HepG2 (cell line): ENCODE results near the gene RIPOR3. TPM values are rescaled to one million over a fixed set of nuclear protein-coding genes. Genes with fewer than 3 reads are reported as not detected.

Experiments
- ATAC-seq: fragments of 200-7000 bp; cut with Tn5 transposase; 3 replicates; pipeline ENCODE4 v1.9.1; 2020; ENCODE audit warnings: mild to moderate bottlenecking, moderate library complexity
- BruUV-seq: library from RNA; stranded (reverse); fragments of 400-500 nt; replicated peaks from 2 replicates; lab custom pipeline; 2021; lab: Mats Ljungman, UMichigan
- CTCF ChIA-PET: fragments of 300-600 bp; formaldehyde crosslinking; extraction: SDS; loops from one replicate; lab custom pipeline; 2021; ENCODE audit warnings: low total read pairs, inconsistent platforms, low intra/inter-chr PET ratio; lab: Yijun Ruan, JAX
- POLR2A ChIA-PET: fragments of 350-600 bp; sonication (Branson Sonifier 250); formaldehyde crosslinking; loops from one replicate; lab custom pipeline; 2020; ENCODE audit warnings: antibody characterized with exemption, inconsistent platforms; lab: Yijun Ruan, JAX
- DNase-seq: peaks from one replicate; pipeline ENCODE4 v3.0.0-alpha.2; 2015; ENCODE audit warnings: low spot score
- FAIRE-seq: peaks from 3 replicates; lab custom pipeline; 2011; peaks lifted over from hg19 to GRCh38; lab: Jason Lieb, UNC
- H2AFZ ChIP-seq: one replicate; pipeline ENCODE4 v1.6.1; 2011; ENCODE audit warnings: low read length, inconsistent platforms
- H3K27ac ChIP-seq: fragments of 300-600 bp; 3 replicates; pipeline ENCODE4 v1.8.0; 2011; ENCODE audit warnings: mixed run types, mild to moderate bottlenecking, mixed read lengths, low read length, inconsistent platforms; ENCODE audit not compliant: insufficient read depth; ENCODE audit errors: extremely low read length
- H3K27me3 ChIP-seq, 2 experiments: fragments of 200-600 bp in 1 of 2; 2 replicates in 1 of 2; 3 replicates in 1 of 2; pipeline versions ENCODE4 v1.6.0 to v1.8.0; 2011; ENCODE audit warnings: low read length in 2 of 2, mild to moderate bottlenecking in 2 of 2, moderate library complexity in 2 of 2, inconsistent platforms in 1 of 2; ENCODE audit not compliant: insufficient read depth in 2 of 2, control insufficient read depth in 1 of 2
- H3K36me3 ChIP-seq, 2 experiments: fragments of 200-600 bp in 1 of 2; replicated peaks in 1 of 2; 2 replicates in 1 of 2; 3 replicates in 1 of 2; pipeline versions ENCODE4 v1.5.1 to v1.8.0; 2011; ENCODE audit warnings: low read length in 2 of 2, inconsistent platforms in 1 of 2; ENCODE audit not compliant: insufficient read depth in 2 of 2, control insufficient read depth in 1 of 2
- H3K4me1 ChIP-seq: 2 replicates; pipeline ENCODE4 v1.5.1; 2012; ENCODE audit warnings: low read length, inconsistent platforms; ENCODE audit not compliant: insufficient read depth
- H3K4me2 ChIP-seq: 2 replicates; pipeline ENCODE4 v1.6.0; 2011; ENCODE audit warnings: low read depth, low read length, inconsistent platforms
- H3K4me3 ChIP-seq, 3 experiments: fragments of 200-600 bp in 1 of 3; sonication (generic), shearing (Covaris generic) in 1 of 3; replicated peaks in 1 of 3; 2 replicates each; pipeline ENCODE4 v1.5.1; 2011 to 2016; ENCODE audit warnings: low read length in 3 of 3, inconsistent platforms in 2 of 3, low read depth in 2 of 3, mild to moderate bottlenecking in 2 of 3, control low read depth in 1 of 3, mixed read lengths in 1 of 3; ENCODE audit not compliant: insufficient read depth in 1 of 3
- H3K79me2 ChIP-seq: one replicate; pipeline ENCODE4 v1.6.1; 2011; ENCODE audit warnings: low read length, inconsistent platforms; ENCODE audit not compliant: insufficient read depth
- H3K9ac ChIP-seq: 2 replicates; pipeline ENCODE4 v1.6.0; 2011; ENCODE audit warnings: mild to moderate bottlenecking, low read depth, low read length, inconsistent platforms; ENCODE audit not compliant: insufficient read depth
- H3K9me3 ChIP-seq: 2 replicates; pipeline ENCODE4 v1.5.1; 2012; ENCODE audit warnings: mild to moderate bottlenecking, low read length
- H4K20me1 ChIP-seq: 2 replicates; pipeline ENCODE4 v1.6.0; 2011; ENCODE audit warnings: inconsistent platforms, mild to moderate bottlenecking, low read length, moderate library complexity; ENCODE audit not compliant: insufficient read depth
- BATF2 ChIP-seq: sonication (generic); formaldehyde crosslinking; IDR thresholded peaks from 2 replicates; pipeline ENCODE4 v1.8.0; 2022; ENCODE audit warnings: mild to moderate bottlenecking, missing genetic modification reagents, moderate library complexity
- CEBPB ChIP-seq: IDR thresholded peaks from 2 replicates; pipeline ENCODE4 v1.6.1; 2011; ENCODE audit warnings: low read depth, low read length, improper control_type of control experiment, borderline replicate concordance
- CEBPG ChIP-seq: IDR thresholded peaks from 2 replicates; pipeline ENCODE4 v1.6.1; 2016
- CSRNP2 ChIP-seq: sonication (generic); formaldehyde crosslinking; conservative IDR thresholded peaks from 2 replicates; pipeline ENCODE4 v1.8.0; 2022; ENCODE audit warnings: low read depth, missing genetic modification reagents
- KLF9 ChIP-seq: IDR thresholded peaks from 2 replicates; pipeline ENCODE4 v1.6.1; 2016; ENCODE audit warnings: low read depth
- MBD4 ChIP-seq: IDR thresholded peaks from 2 replicates; pipeline ENCODE4 v1.6.1; 2012; ENCODE audit warnings: low read length, inconsistent platforms, borderline replicate concordance
- PRDM15 ChIP-seq: sonication (generic); formaldehyde crosslinking; IDR thresholded peaks from 2 replicates; pipeline ENCODE4 v1.4.0; 2020; ENCODE audit warnings: missing genetic modification reagents
- SRF ChIP-seq: IDR thresholded peaks from 2 replicates; pipeline ENCODE4 v1.6.1; 2011; ENCODE audit warnings: mild to moderate bottlenecking, low read depth, low read length, moderate library complexity
- ZBTB33 ChIP-seq: sonication (generic); formaldehyde crosslinking; IDR thresholded peaks from 2 replicates; pipeline ENCODE4 v1.4.0; 2020; ENCODE audit warnings: missing genetic modification reagents
- ZFP37 ChIP-seq: sonication (generic); formaldehyde crosslinking; IDR thresholded peaks from 2 replicates; pipeline ENCODE4 v1.4.0; 2020; ENCODE audit warnings: missing genetic modification reagents, borderline replicate concordance
- ZNF337 ChIP-seq: sonication (generic); formaldehyde crosslinking; IDR thresholded peaks from 2 replicates; pipeline ENCODE4 v1.5.1; 2020; ENCODE audit warnings: missing genetic modification reagents, low read depth, mild to moderate bottlenecking, borderline replicate concordance
- ZNF451 ChIP-seq: sonication (generic); formaldehyde crosslinking; IDR thresholded peaks from 2 replicates; pipeline ENCODE4 v1.5.0; 2020; ENCODE audit warnings: mild to moderate bottlenecking, missing genetic modification reagents
- ZNF740 ChIP-seq: sonication (generic); formaldehyde crosslinking; IDR thresholded peaks from 2 replicates; pipeline ENCODE4 v1.4.0; 2020; ENCODE audit warnings: missing genetic modification reagents
- ZNF775 ChIP-seq: sonication (generic); formaldehyde crosslinking; IDR thresholded peaks from 2 replicates; pipeline ENCODE4 v1.4.0; 2020; ENCODE audit warnings: missing genetic modification reagents, mild to moderate bottlenecking, moderate library complexity, borderline replicate concordance
- ZSCAN30 ChIP-seq: sonication (generic); formaldehyde crosslinking; IDR thresholded peaks from 2 replicates; pipeline ENCODE4 v1.5.0; 2020; ENCODE audit warnings: mild to moderate bottlenecking, missing genetic modification reagents
- WGBS: methylation state at CpG from one replicate; pipeline ENCODE4 v1.1.6; 2017; ENCODE audit warnings: low lambda C conversion rate; 5-methylcytosine and 5-hydroxymethylcytosine counted together
- in situ Hi-C: cut with HindIII; loops from 2 replicates; pipeline ENCODE4 v1.10.0; 2017; ENCODE audit warnings: low pct_unique_long_range_greater_than_20kb; ENCODE audit not compliant: extremely low pct_ligation_motif_present
- intact Hi-C: fragments of 100-400 bp; cut with micrococcal nuclease; formaldehyde crosslinking; loops from one replicate; pipeline ENCODE4 v1.10.0; 2022; ENCODE audit not compliant: unreplicated experiment
- polyA plus RNA-seq, 8 experiments: library from polyadenylated mRNA; depleted of rRNA in 3 of 8; stranded (reverse) in 7 of 8; unstranded in 1 of 8; fragments of >200 nt; fragmentation: Illumina TruSeq in 4 of 8; extraction: Trizol in 4 of 8; gene quantifications; 2 replicates each; pipeline versions ENCODE4 v1.2.1 to v1.2.3, GENCODE V29; 2011 to 2016; ENCODE audit warnings: low read depth in 4 of 8, missing spikeins in 1 of 8, mixed read lengths in 1 of 8; ENCODE audit not compliant: insufficient read depth in 1 of 8
- total RNA-seq, 5 experiments: library from RNA; depleted of rRNA; stranded (reverse); fragments of >200 nt; fragmentation: Illumina TruSeq; extraction: Trizol; gene quantifications; 2 replicates each; pipeline ENCODE4 v1.2.3, GENCODE V29; 2016; ENCODE audit warnings: low read depth in 1 of 5

Gene RIPOR3
- total and polyA plus RNA-seq, 2 of the 13 experiments (the other 11 are each of a cell fraction or from before 2014, with no cell fraction given) = 0.18 TPM; not detected in 1

GRCh38 chr20:50722424-50723155 is 31.2 kb upstream of the RIPOR3 start:
- no peak for FAIRE-seq
- CTCF ChIA-PET = no interaction called here
- peaks cover 49% of the 10 kb centered on the region for H3K4me1 ChIP-seq
- H4K20me1 ChIP-seq = no peaks in the 10 kb centered on the region
- H3K9ac ChIP-seq = no peak overlapping the region
- no TSS peak for BruUV-seq
- no peaks in the 10 kb centered on the region for H3K9me3 ChIP-seq
- 49% methylated on average over 10 of the region's 10 CpGs for WGBS
- no peaks in the 10 kb centered on the region for H3K36me3 ChIP-seq
- no peak for ATAC-seq
- in situ Hi-C loops (no loop called here), intact Hi-C loops (no loop called here)
- no peaks in the 10 kb centered on the region for H3K79me2 ChIP-seq
- POLR2A ChIA-PET = no interaction called here
- H3K4me2 ChIP-seq = peak overlapping the region; percentile 14; the same call in 1 of the 2 replicates
- no peak overlapping the region for H2AFZ ChIP-seq
- DNase-seq = no peak
- no peak overlapping the region for H3K4me3 ChIP-seq
- no peaks in the 10 kb centered on the region for H3K27me3 ChIP-seq
- H3K27ac ChIP-seq = no peak overlapping the region
- no peak for TF ChIP-seq ZNF337
- TF ChIP-seq KLF9 (CRISPR knock-in tag) = no peak
- no peak for TF ChIP-seq ZBTB33 (CRISPR knock-in tag)
- TF ChIP-seq CEBPB = peak; percentile 44; the same call in 1 of the 2 replicates
- no peak for TF ChIP-seq ZSCAN30 (CRISPR knock-in tag)
- TF ChIP-seq SRF = no peak
- no peak for TF ChIP-seq ZNF775 (CRISPR knock-in tag)
- no peak for TF ChIP-seq CSRNP2 (CRISPR knock-in tag)
- no peak for TF ChIP-seq PRDM15 (CRISPR knock-in tag)
- TF ChIP-seq CEBPG (CRISPR knock-in tag) = peak; percentile 19; the same call in 1 of the 2 replicates
- TF ChIP-seq ZNF740 (CRISPR knock-in tag) = no peak
- no peak for TF ChIP-seq ZNF451 (CRISPR knock-in tag)
- no peak for TF ChIP-seq BATF2 (CRISPR knock-in tag)
- no peak for TF ChIP-seq ZFP37
- no peak for TF ChIP-seq MBD4
